ENCODE measurements around the gene NDUFA12.

GRCh38 chr12:94962670-94963069 is 40.8 kb downstream of the NDUFA12 start:
- TF ChIP-seq CTCF (IDR thresholded peaks at IDR 0.05; ENCODE audit: insufficient read depth, low read depth, low read length) (no peak), EZH2 (IDR thresholded peaks at IDR 0.05; ENCODE audit: insufficient read depth, low read length) (no peak)
